ENCODE measurements around the gene UNC13B.
"Not testable (repeated sequence)": the region's sequence is repeated elsewhere in the genome, so short reads cannot be mapped to it uniquely, and the experiment has no call there.

Gene UNC13B

DNA sequence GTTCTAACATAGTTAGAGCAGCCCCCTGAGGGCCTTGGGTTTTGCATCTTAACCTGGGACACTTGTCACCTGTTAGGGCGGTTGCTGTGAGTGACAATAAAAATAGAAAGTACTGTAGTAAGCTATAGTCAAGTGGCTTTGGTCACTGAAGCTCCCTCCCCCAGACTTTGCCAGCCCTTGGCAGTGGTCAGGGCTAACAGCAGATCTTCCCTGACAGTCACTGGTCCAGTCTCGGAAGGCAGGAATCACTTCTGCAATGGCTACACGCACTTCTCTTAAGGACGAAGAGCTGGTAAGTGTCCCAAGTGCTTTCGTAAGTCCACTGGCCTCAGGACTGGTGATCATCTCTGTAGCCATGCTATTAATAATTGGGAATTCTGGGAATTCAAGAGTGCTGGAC, 213.1 kb downstream of the UNC13B start:
- DNase-seq (ENCODE audit: low read depth in 3 of 3) = no peak

DNA sequence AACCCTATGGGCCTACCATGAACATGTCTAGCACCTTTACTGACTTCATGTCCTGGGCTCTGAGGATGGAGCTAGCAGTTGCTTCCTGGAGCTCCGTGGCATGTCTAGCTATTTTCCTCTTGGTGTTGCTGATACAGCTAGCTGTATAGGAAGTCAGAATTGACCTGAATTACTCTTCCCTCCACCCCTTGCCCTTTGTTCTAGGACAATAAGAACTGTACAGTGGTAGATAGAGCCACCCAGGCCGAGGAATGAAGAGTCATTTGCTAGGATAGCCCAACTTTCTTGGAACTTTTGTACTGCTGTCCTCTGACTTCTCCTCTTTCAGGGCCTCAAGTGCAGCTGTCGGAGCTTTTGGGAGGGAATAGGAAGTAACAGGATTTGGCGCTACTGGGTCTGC, 218.2 kb downstream of the UNC13B start:
- no peak for DNase-seq (ENCODE audit: low read depth in 3 of 3)

DNA sequence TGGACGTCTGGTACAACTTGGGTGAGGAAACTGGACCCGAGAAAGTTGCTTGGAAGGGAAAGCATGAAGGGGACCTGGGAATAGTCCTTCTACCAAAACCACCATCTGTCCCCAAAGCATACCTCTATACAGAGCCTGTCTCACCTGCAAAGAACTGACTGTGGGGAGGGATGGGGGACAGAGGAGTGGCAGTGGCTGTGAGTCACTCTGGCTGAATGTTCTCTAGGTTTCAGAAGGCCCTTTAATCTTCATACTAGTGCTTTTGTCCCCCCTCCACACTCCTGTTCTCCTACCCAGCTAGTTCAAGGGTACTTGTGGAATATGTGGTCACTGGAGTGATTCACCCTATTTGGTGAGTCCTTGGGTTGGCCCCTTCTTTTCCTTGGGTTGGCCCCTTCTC, 218.8 kb downstream of the UNC13B start:
- no peak for DNase-seq (ENCODE audit: low read depth in 3 of 3)

DNA sequence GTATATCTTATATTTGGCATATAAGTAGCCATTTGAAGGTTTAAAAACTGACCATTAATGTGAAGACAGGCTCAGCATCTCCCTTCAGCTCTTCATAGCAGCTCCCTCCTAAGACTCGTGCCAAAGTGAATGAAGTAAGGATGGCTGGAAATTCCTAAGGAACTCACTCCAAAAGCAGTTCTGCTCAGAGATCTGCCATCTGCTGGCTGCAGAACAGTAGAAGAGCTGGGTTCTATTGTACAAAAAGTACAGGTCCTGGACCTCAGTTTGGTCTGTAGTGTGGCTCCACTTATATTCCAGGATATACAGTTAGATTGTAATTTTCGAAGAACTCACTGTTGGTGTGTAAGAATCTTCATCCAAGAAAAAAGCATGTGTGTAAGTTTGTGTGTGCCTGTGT, 223.2 kb downstream of the UNC13B start:
- no peak for DNase-seq (ENCODE audit: low read depth in 3 of 3)

DNA sequence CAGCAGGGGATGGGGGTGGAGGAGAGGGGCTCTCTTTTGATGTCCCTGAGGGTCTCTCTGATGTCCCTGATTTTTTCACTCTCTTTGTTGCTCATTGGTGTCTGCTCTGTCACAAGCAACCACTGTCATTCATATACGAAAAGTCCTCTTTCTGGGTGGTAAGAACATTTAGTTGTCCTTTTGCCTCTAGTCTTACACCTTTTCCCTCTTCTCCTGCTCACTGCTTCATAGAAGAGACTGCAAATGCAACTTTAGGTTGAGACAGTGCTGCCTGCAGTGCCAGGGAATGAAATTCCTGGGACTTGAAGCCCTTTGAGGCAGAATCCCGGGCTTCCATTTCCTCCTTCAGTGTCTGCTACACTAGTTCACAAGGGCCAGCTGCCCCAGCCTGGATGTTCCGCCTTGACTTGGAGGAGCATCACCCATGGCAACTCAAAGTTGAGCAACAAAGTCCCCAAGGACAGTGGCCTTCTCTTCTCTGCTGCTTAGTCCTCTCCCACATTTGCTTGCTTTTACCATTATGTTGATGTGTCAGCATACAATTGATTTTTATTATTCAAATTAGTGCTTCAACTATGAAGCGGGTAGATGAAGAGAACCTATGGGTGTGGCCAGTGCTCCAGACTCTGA, 233.4 kb downstream of the UNC13B start:
- DNase-seq (ENCODE audit: low read depth in 3 of 3) = no peak

DNA sequence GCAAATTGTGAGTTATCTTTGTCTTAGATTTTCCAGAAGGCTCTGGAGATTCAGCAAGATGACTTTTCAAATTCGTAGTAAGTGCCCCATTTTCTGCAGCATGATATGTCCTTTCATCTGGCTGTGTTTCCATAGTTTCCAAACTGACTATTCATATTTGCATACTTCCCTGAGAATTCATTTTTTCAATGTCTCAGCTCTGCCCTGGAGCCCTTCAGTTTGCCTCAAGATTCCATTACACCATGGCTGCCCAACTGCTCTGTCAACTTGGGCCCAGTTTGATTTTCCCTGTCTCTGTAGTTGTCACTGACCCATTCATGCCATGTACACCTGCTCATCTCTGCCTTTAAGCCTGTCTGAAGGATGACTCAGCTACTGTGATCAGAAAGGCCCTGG, 233.9 kb downstream of the UNC13B start:
- no peak for DNase-seq (ENCODE audit: low read depth in 3 of 3)

DNA sequence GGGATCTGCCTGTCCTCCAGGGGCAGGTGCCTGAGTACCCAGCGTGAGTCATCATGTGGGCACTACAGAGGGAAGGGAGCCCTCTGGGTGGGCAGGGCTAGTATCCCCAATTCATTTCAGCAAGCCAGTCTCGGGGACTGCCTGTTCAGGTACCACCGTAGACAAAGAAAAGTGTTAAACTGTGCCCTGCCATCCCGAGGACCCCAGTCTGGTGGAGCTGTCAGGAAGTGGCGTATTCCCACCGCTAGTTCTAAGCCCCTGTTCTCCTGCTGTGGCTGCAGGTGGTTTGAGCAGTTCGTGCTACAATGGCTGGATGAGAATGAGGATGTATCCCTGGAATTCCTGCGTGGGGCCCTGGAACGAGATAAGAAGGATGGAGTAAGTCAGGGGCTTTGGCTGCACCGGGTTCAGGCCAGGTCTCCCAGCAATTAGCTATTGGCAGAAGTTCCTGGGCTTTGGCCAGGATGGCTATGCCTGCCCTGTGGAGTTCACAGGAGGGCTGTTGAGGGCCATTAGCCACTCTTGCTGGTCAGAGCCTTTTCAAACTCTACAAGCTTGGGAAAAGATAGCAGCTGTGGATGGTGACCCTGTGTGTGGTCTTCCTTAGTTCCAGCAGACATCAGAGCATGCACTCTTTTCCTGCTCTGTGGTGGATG, 234.9 kb downstream of the UNC13B start:
- DNase-seq (ENCODE audit: low read depth in 3 of 3) = no peak

DNA sequence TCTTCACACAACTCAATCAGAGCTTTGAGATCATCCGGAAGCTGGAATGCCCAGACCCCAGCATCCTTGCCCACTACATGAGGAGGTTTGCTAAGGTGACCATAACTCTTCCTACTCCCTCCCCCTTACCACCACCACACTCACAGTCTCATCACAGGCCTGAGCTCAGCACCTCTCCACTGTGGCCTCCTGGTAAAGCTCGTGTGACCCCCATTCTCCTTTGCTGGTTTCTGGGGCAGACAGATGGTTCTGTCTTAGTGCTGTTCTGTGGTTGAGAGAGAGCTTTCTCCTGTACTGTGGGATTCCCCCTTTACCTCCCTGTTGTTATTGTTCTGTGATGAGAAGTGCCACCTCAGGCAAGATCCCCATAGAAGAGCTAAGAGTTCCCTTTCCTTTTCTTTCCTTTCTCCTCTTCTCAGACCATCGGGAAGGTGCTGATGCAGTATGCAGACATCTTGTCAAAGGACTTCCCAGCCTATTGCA, 235.4 kb downstream of the UNC13B start:
- DNase-seq (ENCODE audit: low read depth in 3 of 3) = no peak

DNA sequence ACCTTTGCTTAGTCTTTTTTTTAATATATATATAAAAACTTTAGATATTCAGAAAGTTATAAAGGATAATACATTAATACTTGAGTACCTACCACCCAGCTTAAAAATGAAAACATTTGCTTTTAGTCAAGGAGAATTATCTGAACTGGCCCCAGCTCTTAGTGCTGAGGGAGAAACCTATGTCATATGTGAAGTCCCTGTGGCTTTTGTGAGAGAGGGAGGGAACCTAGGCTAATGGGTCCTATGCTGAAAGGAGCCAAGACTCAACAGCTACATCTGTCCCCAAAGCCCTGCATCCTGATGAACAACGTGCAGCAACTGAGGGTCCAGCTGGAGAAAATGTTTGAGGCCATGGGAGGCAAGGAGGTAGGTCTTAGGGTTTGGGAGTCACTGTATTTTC, 236.1 kb downstream of the UNC13B start:
- no peak for DNase-seq (ENCODE audit: low read depth in 3 of 3)

DNA sequence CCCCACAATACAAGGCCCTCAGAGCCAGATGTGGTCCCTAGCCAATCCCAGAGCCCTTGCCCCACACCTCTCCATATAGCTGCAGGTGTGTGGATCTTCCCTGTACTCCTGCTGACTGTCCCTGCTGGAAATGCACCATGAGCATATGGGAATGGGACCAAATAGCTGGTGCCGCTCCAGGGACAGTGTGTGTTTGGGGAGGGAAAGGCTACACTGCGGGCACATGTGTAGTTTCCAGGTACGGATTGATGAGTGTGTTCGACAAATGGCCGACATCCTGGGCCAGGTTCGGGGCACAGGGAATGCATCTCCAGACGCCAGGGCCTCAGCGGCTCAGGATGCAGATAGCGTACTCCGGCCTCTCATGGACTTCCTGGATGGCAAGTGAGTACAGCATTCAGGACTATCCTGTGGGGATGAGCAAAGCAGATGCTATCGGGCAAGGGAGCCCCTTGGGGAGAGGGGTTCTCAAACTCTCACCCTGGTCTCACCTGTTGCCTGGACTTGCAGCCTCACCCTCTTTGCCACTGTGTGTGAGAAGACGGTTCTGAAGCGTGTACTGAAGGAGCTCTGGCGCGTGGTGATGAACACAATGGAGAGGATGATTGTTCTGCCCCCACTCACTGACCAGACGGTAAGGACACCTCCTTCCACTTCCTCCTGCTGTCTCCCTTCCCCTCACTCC, 237.0 kb downstream of the UNC13B start:
- DNase-seq (ENCODE audit: low read depth in 3 of 3) = no peak

DNA sequence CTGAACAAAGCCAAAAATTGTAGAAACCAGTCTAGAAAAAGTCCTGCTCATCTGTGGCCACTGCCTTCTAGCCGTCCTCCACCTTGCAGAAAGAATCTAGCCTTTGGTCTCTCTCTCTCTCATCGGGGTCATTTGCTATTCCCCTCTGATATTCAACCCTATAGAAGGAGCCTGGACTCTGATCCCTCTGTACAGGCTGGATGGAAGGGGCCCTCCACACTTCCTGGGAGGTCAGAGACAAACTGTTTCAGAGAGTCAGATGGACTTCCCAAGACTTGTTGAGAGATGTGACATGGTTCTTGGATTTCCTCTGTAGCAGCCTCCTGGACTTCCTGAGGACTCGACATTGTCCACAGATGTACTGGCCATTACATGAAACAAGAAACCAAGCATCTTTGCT, 243.1 kb downstream of the UNC13B start:
- DNase-seq (ENCODE audit: low read depth in 3 of 3) = no peak

DNA sequence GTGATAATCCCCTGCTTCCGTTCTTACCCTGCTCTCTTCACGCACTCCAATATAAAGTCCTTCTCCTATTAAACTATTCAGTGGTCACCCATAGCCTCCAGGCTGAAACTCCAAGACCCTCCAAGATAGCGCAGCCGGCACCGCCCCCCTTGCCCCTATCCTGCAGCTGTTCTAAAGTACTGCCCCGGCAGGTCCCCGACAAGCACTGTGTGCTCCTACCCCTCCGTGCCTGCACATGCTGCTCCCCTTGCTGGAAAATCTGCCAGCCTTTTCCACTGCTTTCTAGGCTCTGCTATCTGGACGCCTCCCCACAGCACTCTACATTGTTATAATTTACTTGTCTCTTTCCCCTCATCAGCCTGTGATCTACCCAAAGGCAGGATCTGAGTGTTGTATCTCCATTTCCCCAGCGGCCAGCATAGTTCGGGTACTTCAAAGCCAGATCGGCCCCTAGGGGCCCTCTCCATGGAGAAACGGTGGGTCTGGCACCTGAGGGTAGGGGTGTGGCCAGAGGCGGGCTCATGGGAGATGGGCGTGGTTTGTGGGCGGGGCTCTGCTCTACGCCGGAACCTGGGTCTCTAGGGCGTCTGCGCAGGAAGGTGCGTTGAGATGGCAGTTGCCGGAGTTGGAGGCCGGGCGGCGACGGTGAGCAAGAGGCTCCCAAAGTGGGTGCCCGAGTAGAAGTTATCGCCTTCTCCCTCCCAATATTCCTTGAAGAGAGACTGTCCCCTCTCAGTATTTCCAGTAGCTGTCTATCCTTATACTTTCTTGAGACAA, 244.6 kb downstream of the UNC13B start:
- peak in 1 of 3 experiments; percentile 46 for DNase-seq (ENCODE audit: low read depth in 3 of 3)

DNA sequence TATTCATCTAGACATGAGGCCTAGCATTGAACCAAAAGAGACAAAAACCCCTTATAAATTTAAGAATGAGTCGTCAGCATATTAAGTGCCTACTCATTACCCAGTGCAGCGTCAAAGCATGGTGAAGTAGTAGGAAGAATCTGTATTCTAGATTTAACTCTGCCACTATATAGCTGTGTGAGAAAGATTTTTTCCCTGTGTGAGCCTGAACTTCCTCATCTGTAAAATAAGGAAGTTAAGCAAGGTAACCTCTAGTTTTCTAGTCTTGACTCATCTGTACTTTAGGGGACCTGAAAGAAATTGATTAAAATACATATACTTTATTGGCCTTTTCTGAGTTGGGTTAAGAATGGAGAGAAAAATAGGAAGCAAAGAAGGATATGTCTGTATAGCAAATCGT, 246.0 kb downstream of the UNC13B start:
- DNase-seq (ENCODE audit: low read depth in 3 of 3) = no peak

DNA sequence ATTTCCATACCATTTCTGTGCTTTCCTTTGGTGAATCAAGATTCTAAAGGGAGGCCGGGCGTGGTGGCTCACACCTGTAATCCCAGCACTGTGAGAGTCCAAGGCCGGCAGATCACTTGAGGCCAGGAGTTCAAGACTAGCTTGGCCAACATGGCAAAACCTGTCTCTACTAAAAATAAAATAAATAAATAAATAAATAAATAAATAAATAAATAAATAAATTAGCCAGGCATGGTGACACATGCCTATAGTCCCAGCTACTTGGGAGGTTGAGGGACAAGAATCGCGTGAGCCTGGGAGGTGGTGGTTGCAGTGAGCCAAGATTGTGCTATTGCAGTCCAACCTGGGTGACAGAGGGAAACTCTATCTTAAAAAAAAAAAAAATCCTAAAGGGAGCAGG, 247.6 kb downstream of the UNC13B start:
- DNase-seq (ENCODE audit: low read depth in 3 of 3) = not testable (repeated sequence)

DNA sequence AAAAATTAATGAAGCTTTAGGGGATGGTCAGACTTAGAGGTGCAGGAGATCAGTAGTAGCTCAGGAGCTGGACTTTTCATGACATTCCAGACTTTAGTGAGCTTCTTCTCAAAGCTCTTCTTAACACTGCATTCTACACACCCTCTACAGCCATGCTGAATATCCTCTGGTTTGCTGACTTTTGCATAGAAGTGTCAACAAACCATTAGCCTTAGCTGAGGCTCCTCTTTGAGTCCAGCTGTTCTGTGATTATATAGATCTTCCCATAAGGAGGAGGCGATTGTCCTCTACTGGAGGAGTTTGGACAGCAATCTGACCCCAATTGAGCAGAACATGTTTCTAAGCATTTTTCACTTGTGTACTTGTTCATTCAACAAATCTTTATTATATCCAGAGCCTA, 253.1 kb downstream of the UNC13B start:
- DNase-seq (ENCODE audit: low read depth in 3 of 3) = no peak

DNA sequence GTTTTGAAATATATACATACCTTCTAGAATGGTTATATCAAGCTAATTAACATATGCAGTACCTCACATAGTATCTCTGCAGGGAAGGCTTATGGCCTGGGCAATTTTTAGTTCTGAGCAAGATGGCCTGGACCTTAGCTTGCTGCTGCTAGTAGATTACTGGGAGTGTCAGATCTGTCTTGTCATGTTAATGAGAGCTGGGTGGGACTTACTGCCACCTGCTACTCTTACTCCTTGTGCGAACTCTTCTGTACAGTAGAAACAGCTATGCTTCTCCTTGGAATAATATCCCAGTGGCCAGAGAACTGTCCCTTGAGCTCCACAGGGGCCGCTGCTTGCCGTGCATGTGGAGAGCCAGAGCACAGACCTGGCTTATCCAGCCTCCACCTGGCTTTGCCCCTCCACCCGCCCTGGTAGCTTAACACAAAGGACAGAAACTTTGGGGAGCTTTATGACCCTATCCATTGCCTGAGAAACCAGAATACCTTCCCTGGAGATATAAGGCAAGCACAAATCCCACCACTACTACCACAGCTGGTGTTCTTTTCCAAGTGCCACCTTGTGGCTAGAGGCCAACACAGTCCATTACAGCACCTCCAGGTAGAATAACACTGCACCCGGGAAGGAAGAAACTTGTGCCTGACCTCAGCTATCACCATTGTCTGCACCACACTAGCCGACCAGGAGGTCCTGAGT, 253.7 kb downstream of the UNC13B start:
- no peak for DNase-seq (ENCODE audit: low read depth in 3 of 3)

DNA sequence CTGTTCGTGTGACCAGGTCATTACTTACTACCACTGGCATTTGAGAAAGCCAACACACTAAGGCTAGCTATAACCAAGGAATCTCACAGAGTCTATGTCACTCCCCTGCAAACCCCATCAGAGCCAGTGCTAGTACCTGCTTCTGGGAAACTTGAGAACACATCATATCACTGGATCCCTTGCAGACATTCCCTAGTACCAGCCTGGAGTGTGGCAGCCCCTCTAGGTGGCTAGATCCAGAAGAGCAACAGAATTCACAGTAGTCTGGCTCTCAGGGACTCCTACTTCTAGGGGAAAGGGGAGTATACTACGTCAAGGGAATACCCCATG, 254.3 kb downstream of the UNC13B start:
- no peak for DNase-seq (ENCODE audit: low read depth in 3 of 3)

DNA sequence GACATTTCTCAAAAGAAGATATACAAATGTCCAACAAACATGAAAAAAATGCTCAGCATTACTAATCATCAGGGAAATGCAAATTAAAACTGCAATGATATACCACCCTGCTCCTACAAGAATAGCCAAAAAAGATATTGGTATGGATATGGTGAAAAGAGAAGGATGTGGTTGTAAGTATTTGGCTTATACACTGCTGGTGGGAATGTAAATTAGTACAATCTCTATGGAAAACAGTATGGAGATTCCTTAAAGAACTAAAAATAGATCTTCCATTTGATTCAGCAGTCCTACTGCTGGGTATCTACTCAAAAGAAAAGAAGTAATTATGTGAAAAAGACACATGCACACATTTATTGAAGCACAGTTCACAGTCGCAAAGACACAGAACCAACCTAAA, 260.5 kb downstream of the UNC13B start:
- no peak for DNase-seq (ENCODE audit: low read depth in 3 of 3)

DNA sequence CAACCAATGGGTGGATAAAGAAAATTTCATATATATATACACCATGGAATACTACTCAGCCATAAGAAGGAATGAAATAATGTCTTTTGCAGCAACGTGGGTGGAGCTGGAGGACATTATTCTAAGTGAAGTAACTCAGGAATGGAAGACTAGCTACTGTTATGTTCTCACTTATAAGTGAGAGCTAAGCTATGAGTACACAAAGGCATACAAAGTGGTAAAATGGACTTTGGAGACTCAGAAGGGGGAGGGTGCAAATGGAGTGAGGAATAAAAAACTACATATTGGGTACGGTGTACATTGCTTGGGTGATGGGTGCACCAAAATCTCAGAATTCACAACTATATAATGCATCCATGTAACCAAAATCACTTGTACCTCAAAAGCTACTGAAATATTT, 260.9 kb downstream of the UNC13B start:
- DNase-seq (ENCODE audit: low read depth in 3 of 3) = no peak

DNA sequence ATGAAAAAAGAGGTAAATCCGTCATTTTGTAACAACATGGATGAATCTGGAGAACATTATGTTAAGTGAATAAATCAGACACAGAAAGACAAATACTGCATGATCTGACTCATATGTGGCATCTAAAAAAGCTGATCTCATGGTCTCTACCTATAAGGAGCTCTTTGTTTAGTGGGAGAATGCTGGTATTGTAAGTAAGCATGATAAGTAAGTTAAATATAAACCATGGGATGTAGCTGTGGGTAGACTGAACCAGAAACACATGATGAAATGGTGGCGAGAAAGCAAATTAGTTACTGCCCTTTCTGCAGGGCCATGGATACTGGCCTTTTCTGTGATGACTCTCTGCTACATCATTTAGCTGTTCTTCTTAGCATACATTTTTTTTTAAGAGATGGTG, 261.7 kb downstream of the UNC13B start:
- no peak for DNase-seq (ENCODE audit: low read depth in 3 of 3)

DNA sequence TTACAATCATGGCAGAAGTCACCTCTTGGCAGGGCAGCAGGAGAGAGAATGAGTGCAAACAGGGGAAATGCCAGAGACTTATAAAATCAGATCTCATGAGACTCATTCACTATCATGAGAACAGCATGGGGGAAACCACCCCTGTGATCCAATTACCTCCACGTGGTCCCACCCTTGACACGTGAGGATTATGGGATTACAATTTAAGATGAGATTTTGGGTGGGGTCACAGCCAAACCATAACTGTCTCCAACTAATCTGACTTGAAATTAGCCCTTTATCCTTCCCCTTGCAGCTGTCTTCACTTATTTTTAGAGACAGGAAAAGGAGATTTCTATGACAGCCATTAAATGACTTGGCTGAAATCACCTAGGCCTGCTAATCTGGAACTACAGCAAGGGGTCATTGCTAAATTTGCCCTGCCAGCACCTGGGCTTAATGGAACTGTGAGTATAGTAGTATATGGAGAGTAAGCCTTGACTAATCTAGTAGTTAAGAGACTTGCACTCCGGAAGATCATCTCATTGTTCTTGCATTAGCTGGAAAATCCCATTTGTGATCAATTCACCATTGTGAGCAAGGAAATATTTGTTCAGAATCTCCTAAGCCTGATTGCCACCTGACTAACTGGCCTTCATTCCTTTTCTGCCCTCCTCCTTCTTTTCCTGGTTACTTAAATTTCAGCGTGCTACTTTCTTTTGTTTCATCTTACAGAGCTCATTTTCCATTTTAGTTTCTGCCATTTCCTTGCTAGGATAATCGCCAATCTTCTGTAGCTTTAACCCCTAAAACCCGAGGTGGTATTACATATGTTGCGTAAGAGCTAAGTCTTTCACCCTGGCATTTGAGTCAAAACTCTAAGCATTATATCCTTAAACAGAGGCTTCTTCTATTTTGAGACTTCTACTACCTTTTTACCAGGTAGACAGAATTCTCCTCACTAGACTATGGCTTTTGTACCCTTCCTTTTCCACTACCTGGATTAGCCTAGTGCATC, 262.8 kb downstream of the UNC13B start:
- no peak for DNase-seq (ENCODE audit: low read depth in 3 of 3)

All from stimulated activated CD4-positive, alpha-beta T cell treated with anti-CD3 and anti-CD28 coated beads, TNF-alpha, amount 100 ng/mL, for 24 hours (primary cell).